Endothelial cell of umbilical vein (primary cell): ENCODE data around the gene BMERB1. TPM values are rescaled to one million over a fixed set of nuclear protein-coding genes. Genes with fewer than 3 reads are reported as not detected.

Experiments used
- BruUV-seq: library from RNA; stranded (reverse); fragments of 400-500 nt; replicated peaks from 2 replicates; lab custom pipeline; 2021; lab: Mats Ljungman, UMichigan
- CTCF ChIA-PET: fragments of 300-600, 350-600 bp; sonication (Branson Sonifier 250); formaldehyde crosslinking; loops from one replicate; lab custom pipeline; 2021; ENCODE audit warnings: antibody characterized with exemption, inconsistent platforms; lab: Charles Lee
- POLR2A ChIA-PET: fragments of 300-600, 350-600 bp; sonication (Branson Sonifier 250); formaldehyde crosslinking; loops from one replicate; lab custom pipeline; 2021; ENCODE audit warnings: antibody characterized with exemption, inconsistent platforms; lab: Charles Lee
- DNase-seq: peaks from one replicate; pipeline ENCODE4 v3.0.0-alpha.2; 2011; ENCODE audit warnings: low read depth, low spot score
- FAIRE-seq: peaks from 2 replicates; lab custom pipeline; 2011; peaks lifted over from hg19 to GRCh38; lab: Jason Lieb, UNC
- H2AFZ ChIP-seq: 2 replicates; pipeline ENCODE4 v1.6.0; 2012; ENCODE audit warnings: low read depth, low read length, control low read depth, inconsistent platforms
- H3K27ac ChIP-seq: 2 replicates; pipeline ENCODE4 v1.5.1; 2011; ENCODE audit warnings: low read depth, mild to moderate bottlenecking, control low read depth, low read length, moderate library complexity; ENCODE audit not compliant: insufficient read depth
- H3K27me3 ChIP-seq, 2 experiments: 2 replicates each; pipeline versions ENCODE4 v1.6.0 to v1.6.1; 2011; ENCODE audit warnings: low read length in 2 of 2, mixed read lengths in 1 of 2; ENCODE audit not compliant: control insufficient read depth in 2 of 2, insufficient read depth in 2 of 2
- H3K36me3 ChIP-seq, 2 experiments: 2 replicates in 1 of 2; 3 replicates in 1 of 2; pipeline ENCODE4 v1.5.1; 2011; ENCODE audit warnings: low read length in 2 of 2, mild to moderate bottlenecking in 1 of 2, moderate library complexity in 1 of 2; ENCODE audit not compliant: control insufficient read depth in 2 of 2, insufficient read depth in 2 of 2; ENCODE audit errors: extremely low read depth in 1 of 2
- H3K4me1 ChIP-seq: 3 replicates; pipeline ENCODE4 v1.5.1; 2011; ENCODE audit warnings: mild to moderate bottlenecking, low read length; ENCODE audit not compliant: control insufficient read depth, insufficient read depth; ENCODE audit errors: extremely low read depth
- H3K4me2 ChIP-seq: 2 replicates; pipeline ENCODE4 v1.6.1; 2011; ENCODE audit warnings: low read length, control low read depth, mixed read lengths; ENCODE audit not compliant: insufficient read depth
- H3K4me3 ChIP-seq, 3 experiments: fragments of 200-600 bp in 1 of 3; sonication (generic), shearing (Covaris generic) in 1 of 3; replicated peaks in 1 of 3; 2 replicates each; pipeline ENCODE4 v1.5.1; 2011 to 2016; ENCODE audit warnings: control low read depth in 3 of 3, low read length in 3 of 3, mild to moderate bottlenecking in 2 of 3, inconsistent platforms in 1 of 3, low read depth in 1 of 3, moderate library complexity in 1 of 3; ENCODE audit not compliant: insufficient read depth in 1 of 3
- H3K79me2 ChIP-seq: 2 replicates; pipeline ENCODE4 v1.6.0; 2012; ENCODE audit warnings: low read length, inconsistent platforms; ENCODE audit not compliant: control insufficient read depth, insufficient read depth
- H3K9ac ChIP-seq: replicated peaks from 2 replicates; pipeline ENCODE3; 2011; ENCODE audit warnings: low read length, control low read depth; ENCODE audit not compliant: insufficient read depth; ENCODE audit errors: extremely low read depth
- H3K9me1 ChIP-seq: replicated peaks from 3 replicates; pipeline ENCODE4 v1.6.0; 2011; ENCODE audit warnings: mild to moderate bottlenecking, low read length; ENCODE audit not compliant: control insufficient read depth, insufficient read depth; ENCODE audit errors: extremely low read depth
- H3K9me3 ChIP-seq: replicated peaks from 2 replicates; pipeline ENCODE4 v1.5.1; 2012; ENCODE audit warnings: low read length, inconsistent platforms; ENCODE audit not compliant: control insufficient read depth, insufficient read depth
- H4K20me1 ChIP-seq: replicated peaks from 2 replicates; pipeline ENCODE3; 2011; ENCODE audit warnings: mild to moderate bottlenecking, low read length; ENCODE audit not compliant: control insufficient read depth, insufficient read depth; ENCODE audit errors: extremely low read depth
- CTCF ChIP-seq, 2 donors: IDR thresholded peaks; 1 replicate in 1 of 2; 2 replicates in 1 of 2; pipeline ENCODE4 v1.5.1; 2011; ENCODE audit warnings: low read length in 2 of 2, mild to moderate bottlenecking in 2 of 2, moderate library complexity in 2 of 2, control low read depth in 1 of 2, inconsistent platforms in 1 of 2, low read depth in 1 of 2; ENCODE audit not compliant: insufficient read depth in 1 of 2; ENCODE audit errors: extremely low read depth in 1 of 2
- EZH2 ChIP-seq: IDR thresholded peaks from 2 replicates; pipeline ENCODE4 v1.6.1; 2012; ENCODE audit warnings: borderline replicate concordance, low read depth, mild to moderate bottlenecking, moderate library complexity, low read length, inconsistent platforms; ENCODE audit not compliant: severe bottlenecking
- FOS ChIP-seq: IDR thresholded peaks from 2 replicates; pipeline ENCODE4 v1.6.1; 2011; ENCODE audit warnings: mild to moderate bottlenecking, low read length, moderate library complexity, borderline replicate concordance; ENCODE audit not compliant: insufficient read depth
- GATA2 ChIP-seq: IDR thresholded peaks from 2 replicates; pipeline ENCODE4 v1.7.0; 2011; ENCODE audit warnings: low read depth, mild to moderate bottlenecking, moderate library complexity, mixed read lengths, low read length; ENCODE audit not compliant: insufficient read length, insufficient read depth
- JUN ChIP-seq: IDR thresholded peaks from 2 replicates; pipeline ENCODE4 v1.6.1; 2011; ENCODE audit warnings: borderline replicate concordance, low read depth; ENCODE audit not compliant: insufficient read length, insufficient read depth
- MAX ChIP-seq: IDR thresholded peaks from 2 replicates; pipeline ENCODE4 v1.6.1; 2011; ENCODE audit not compliant: insufficient read depth, insufficient read length
- MYC ChIP-seq: IDR thresholded peaks from one replicate; pipeline ENCODE4 v1.6.1; 2011; ENCODE audit warnings: mild to moderate bottlenecking, low read depth, low read length
- POLR2A ChIP-seq: IDR thresholded peaks from 2 replicates; pipeline ENCODE4 v1.6.1; 2012; ENCODE audit warnings: low read depth, mild to moderate bottlenecking, control low read depth, low read length
- POLR2AphosphoS5 ChIP-seq: IDR thresholded peaks from 2 replicates; pipeline ENCODE4 v1.6.1; 2012; ENCODE audit warnings: low read depth, mild to moderate bottlenecking, control low read depth, low read length, moderate library complexity; ENCODE audit not compliant: insufficient read depth
- dilution Hi-C: fragments of 300-500 bp; cut with MboI; formaldehyde crosslinking; loops from one replicate; pipeline ENCODE4 v1.15.0; 2019; ENCODE audit warnings: low sequenced_read_pairs; ENCODE audit not compliant: extremely low pct_ligation_motif_present
- intact Hi-C: fragments of 100-400 bp; cut with micrococcal nuclease; formaldehyde crosslinking; loops from one replicate; pipeline ENCODE4 v1.10.0; 2022
- polyA plus RNA-seq, 4 experiments: library from polyadenylated mRNA; depleted of rRNA in 3 of 4; stranded (reverse) in 3 of 4; unstranded in 1 of 4; fragments of >200 nt; gene quantifications; 2 replicates each; pipeline versions ENCODE4 v1.2.1 to v1.2.3, GENCODE V29; 2011 to 2012; ENCODE audit warnings: missing spikeins in 1 of 4
- total RNA-seq: library from RNA; stranded (reverse); gene quantifications from 2 replicates; pipeline ENCODE4 v1.2.3, GENCODE V29; 2021

BMERB1 gene
- total and polyA plus RNA-seq, 2 donors (not counting 3 experiments of a cell fraction or from before 2014, with no cell fraction given), result 14.1 to 17.4 TPM

DNA sequence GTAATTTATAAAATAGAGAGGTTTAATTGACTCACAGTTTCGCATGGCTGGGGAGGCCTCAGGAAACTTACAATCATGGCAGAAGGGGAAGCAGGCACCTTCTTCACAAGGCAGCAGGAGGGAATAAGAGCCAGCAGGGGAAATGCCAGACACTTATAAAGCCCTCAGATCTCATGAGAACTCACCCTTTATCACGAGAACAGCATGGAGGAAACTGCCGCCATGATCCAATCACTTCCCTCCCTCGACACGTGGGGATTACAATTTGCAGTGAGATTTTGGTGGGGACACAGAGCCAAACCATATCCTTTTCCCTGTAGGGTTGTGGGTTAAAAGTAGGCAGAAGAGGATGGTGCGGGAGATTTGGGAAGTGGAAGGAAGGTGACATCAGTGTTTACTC is 101.4 kb downstream of the BMERB1 start:
- dilution Hi-C loops, result no loop called here
- no peaks in the 10 kb centered on the region for H3K9me1 ChIP-seq
- H3K4me2 ChIP-seq, result no peak overlapping the region
- CTCF ChIA-PET, result interaction anchor here (1.9 to 2.9 kb wide), 2 partner anchors 13 to 15 kb away, joined by 8 to 13 read pairs; no protein-coding TSS in a partner anchor
- H3K9me3 ChIP-seq, result no peaks in the 10 kb centered on the region
- BruUV-seq, result no TSS peak
- H3K79me2 ChIP-seq, result no peaks in the 10 kb centered on the region
- no peak for DNase-seq
- H3K4me1 ChIP-seq, result no peaks in the 10 kb centered on the region
- no peaks in the 10 kb centered on the region for H3K27me3 ChIP-seq
- H4K20me1 ChIP-seq, result no peaks in the 10 kb centered on the region
- FAIRE-seq, result no peak
- no peaks in the 10 kb centered on the region for H3K36me3 ChIP-seq
- H3K9ac ChIP-seq, result no peak overlapping the region
- POLR2A ChIA-PET, result no interaction called here
- H3K27ac ChIP-seq, result no peak overlapping the region
- no peak overlapping the region for H2AFZ ChIP-seq
- TF ChIP-seq EZH2 (no peak), POLR2A (no peak), CTCF (IDR thresholded peaks at IDR 0.05; ENCODE audit: extremely low read depth in 1 of 2, insufficient read depth in 1 of 2, low read depth in 1 of 2, low read length in 2 of 2) (no peak), MAX (no peak)
- intact Hi-C loops, result no loop called here
- no peak overlapping the region for H3K4me3 ChIP-seq

GRCh38 chr16:15536843-15537242 is 102.5 kb downstream of the BMERB1 start:
- H4K20me1 ChIP-seq, result no peaks in the 10 kb centered on the region
- no peak for TF ChIP-seq MAX
- TF ChIP-seq POLR2AphosphoS5, result no peak
- no peak for TF ChIP-seq MYC
- no peak for TF ChIP-seq GATA2
- no peak for TF ChIP-seq EZH2
- TF ChIP-seq POLR2A, result no peak
- TF ChIP-seq JUN, result no peak
- no peak for TF ChIP-seq FOS
- TF ChIP-seq CTCF (IDR thresholded peaks at IDR 0.05; ENCODE audit: extremely low read depth in 1 of 2, insufficient read depth in 1 of 2, low read depth in 1 of 2, low read length in 2 of 2), result no peak
- no peaks in the 10 kb centered on the region for H3K4me1 ChIP-seq
- H3K27ac ChIP-seq, result no peak overlapping the region
- no peak overlapping the region for H3K9ac ChIP-seq
- POLR2A ChIA-PET, result no interaction called here
- no peak for FAIRE-seq
- H3K36me3 ChIP-seq, result no peaks in the 10 kb centered on the region
- no peaks in the 10 kb centered on the region for H3K9me3 ChIP-seq
- no peak for DNase-seq
- no peak overlapping the region for H2AFZ ChIP-seq
- H3K79me2 ChIP-seq, result no peaks in the 10 kb centered on the region
- intact Hi-C loops (no loop called here), dilution Hi-C loops (no loop called here)
- CTCF ChIA-PET, result no interaction called here
- no peaks in the 10 kb centered on the region for H3K27me3 ChIP-seq
- H3K4me2 ChIP-seq, result no peak overlapping the region
- H3K9me1 ChIP-seq, result no peaks in the 10 kb centered on the region
- H3K4me3 ChIP-seq, result no peak overlapping the region
- no TSS peak for BruUV-seq
